HG03460 (cell line): ENCODE measurements around the gene SMIM11.
"Not testable (repeated sequence)": the region's sequence is repeated elsewhere in the genome, so short reads cannot be mapped to it uniquely, and the experiment has no call there.

ENCODE experiments used
- ATAC-seq: cut with Tn5 transposase; IDR thresholded peaks from one replicate; pipeline ENCODE4 v1.9.1; 2021; ENCODE audit not compliant: unreplicated experiment

SMIM11 gene

DNA sequence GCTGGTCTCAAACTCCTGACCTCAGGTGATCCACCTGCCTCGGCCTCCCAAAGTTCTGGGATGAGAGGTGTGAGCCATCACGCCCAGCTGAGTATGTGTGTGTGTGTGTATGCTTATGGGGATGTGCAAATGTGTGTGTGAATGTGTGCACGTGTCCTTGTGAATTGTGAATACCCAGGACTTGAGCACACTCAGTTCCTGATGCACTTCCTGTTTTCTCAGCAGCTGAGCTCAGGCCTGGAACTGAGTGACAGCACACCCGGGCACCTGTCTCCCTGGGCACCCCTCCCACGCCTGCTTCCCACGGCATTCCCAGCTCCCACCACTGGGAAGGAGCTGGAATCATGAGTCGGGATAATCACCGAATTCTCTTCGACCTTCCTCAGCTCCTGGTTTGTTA, 32.0 kb downstream of the SMIM11 start:
- not testable (repeated sequence) for ATAC-seq

- ATAC-seq: not testable (repeated sequence)
Measured at GRCh38 chr21:34417448-34418077, 42.3 kb downstream of the SMIM11 start.

DNA sequence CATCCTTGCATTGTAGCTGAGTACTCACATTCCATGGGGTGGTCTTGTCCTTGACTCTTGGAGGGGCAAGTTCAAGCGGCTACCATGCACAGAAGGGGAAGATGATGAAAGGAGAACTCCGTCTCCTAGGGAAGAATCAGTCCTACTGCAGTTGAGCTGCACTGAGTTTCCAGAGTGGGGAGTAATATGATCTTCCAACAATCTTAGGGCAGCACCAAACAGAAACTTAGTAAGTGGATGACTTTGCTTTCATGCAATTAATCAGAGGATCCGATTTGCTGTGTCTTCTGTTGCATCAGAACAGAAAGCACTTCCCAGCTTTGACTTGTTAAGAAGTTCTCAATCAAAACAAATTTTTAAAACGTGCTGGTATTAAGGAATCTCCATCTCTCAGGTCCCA, 48.5 kb downstream of the SMIM11 start, which contains the start of gene SMIM34:
Gene SMIM34 (minus strand): TSS at position 147 of the 400 bp plus-strand sequence. CDS start 112 bp downstream, at position 35.
- ATAC-seq: not testable (repeated sequence)

DNA sequence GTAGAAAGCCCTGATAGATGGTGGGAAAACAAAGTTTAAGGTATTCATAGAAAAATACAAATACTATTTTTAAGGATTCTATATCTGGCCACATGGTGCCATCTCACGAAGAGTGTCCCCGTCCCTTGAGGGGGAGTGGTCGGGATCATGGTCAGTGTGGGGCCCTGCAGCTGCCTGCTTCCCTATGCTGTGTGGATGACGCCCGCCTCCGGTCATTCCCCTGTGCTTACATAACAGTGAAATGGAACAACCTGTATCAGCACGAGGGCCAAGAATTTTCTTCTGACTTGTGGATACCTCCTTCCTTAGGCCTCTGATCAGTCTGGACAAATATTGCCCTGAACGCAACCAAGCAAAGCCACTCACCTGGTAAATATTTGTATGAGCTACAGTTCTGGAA, 52.0 kb downstream of the SMIM11 start:
- ATAC-seq: not testable (repeated sequence)

- not testable (repeated sequence) for ATAC-seq
Measured at GRCh38 chr21:34428441-34428840, 53.1 kb downstream of the SMIM11 start.

DNA sequence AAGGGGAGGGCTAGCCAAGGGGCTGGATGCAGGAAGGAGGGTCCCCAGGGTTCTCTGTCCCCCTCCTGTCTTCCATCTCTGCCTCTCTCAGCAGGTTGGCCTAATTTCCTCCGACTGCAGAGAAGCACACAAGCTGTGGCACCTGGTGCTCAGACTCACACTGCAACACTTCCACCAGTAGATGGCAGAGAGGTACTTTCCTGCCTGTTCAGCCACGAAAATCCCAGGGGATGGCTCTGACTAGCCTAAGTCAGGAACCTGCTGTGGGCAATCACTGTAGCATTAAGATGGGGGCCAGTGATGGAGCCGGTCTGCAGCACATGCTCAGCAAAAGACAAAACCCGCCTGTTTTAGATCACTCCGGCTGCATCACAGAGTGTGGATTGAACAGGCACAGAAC, 54.4 kb downstream of the SMIM11 start:
- ATAC-seq: not testable (repeated sequence)
